ENCODE measurements around the gene KCTD15. TPM values are rescaled to one million over a fixed set of nuclear protein-coding genes. Genes with fewer than 3 reads are reported as not detected.

The KCTD15 gene
- total RNA-seq, 1 donor from 2014 or later: 28.2 TPM

GRCh38 chr19:33797802-33798671 lies 1.4 kb downstream of the KCTD15 start:
- DNase-seq (ENCODE audit: low read depth): peak; percentile 14

GRCh38 chr19:33798681-33799111 lies 2.0 kb downstream of the KCTD15 start:
- DNase-seq (ENCODE audit: low read depth): no peak

- DNase-seq (ENCODE audit: low read depth): no peak
Observed at GRCh38 chr19:33799476-33799875, 2.8 kb downstream of the KCTD15 start.

GRCh38 chr19:33800012-33800680 lies 3.5 kb downstream of the KCTD15 start:
- DNase-seq (ENCODE audit: low read depth): no peak

- DNase-seq (ENCODE audit: low read depth): no peak
Observed at GRCh38 chr19:33801411-33801810, 4.7 kb downstream of the KCTD15 start.

- DNase-seq (ENCODE audit: low read depth): no peak
Observed at GRCh38 chr19:33802001-33802400, 5.3 kb downstream of the KCTD15 start.

GRCh38 chr19:33802801-33803200 lies 6.1 kb downstream of the KCTD15 start:
- no peak for DNase-seq (ENCODE audit: low read depth)

GRCh38 chr19:33803383-33803782 lies 6.7 kb downstream of the KCTD15 start:
- no peak for DNase-seq (ENCODE audit: low read depth)

GRCh38 chr19:33804021-33804799 lies 7.5 kb downstream of the KCTD15 start:
- DNase-seq (ENCODE audit: low read depth): peak; percentile 77

- DNase-seq (ENCODE audit: low read depth): no peak
Observed at GRCh38 chr19:33805313-33805712, 8.6 kb downstream of the KCTD15 start.

- DNase-seq (ENCODE audit: low read depth): no peak
Observed at GRCh38 chr19:33805840-33806433, 9.3 kb downstream of the KCTD15 start.

GRCh38 chr19:33806434-33806881 lies 9.8 kb downstream of the KCTD15 start:
- no peak for DNase-seq (ENCODE audit: low read depth)

- no peak for DNase-seq (ENCODE audit: low read depth)
Observed at GRCh38 chr19:33808399-33808798, 11.7 kb downstream of the KCTD15 start.

GRCh38 chr19:33809960-33810359 lies 13.3 kb downstream of the KCTD15 start:
- DNase-seq (ENCODE audit: low read depth): no peak

- no peak for DNase-seq (ENCODE audit: low read depth)
Observed at GRCh38 chr19:33810821-33811220, 14.2 kb downstream of the KCTD15 start.

GRCh38 chr19:33811246-33811645 lies 14.6 kb downstream of the KCTD15 start:
- no peak for DNase-seq (ENCODE audit: low read depth)

- no peak for DNase-seq (ENCODE audit: low read depth)
Observed at GRCh38 chr19:33811736-33812387, 15.2 kb downstream of the KCTD15 start.

- DNase-seq (ENCODE audit: low read depth): no peak
Observed at GRCh38 chr19:33812388-33813330, 16.0 kb downstream of the KCTD15 start.

GRCh38 chr19:33813391-33814101 lies 16.9 kb downstream of the KCTD15 start:
- DNase-seq (ENCODE audit: low read depth): no peak
